H1 (cell line): ENCODE results near the gene ATP6AP1. TPM values are rescaled to one million over a fixed set of nuclear protein-coding genes. Genes with fewer than 3 reads are reported as not detected.

Experiments
- CTCF ChIA-PET: fragments of 300-600 bp; sonication (Branson Sonifier 250); formaldehyde crosslinking; loops from one replicate; lab custom pipeline; 2021; ENCODE audit not compliant: partially characterized antibody; lab: Charles Lee
- POLR2A ChIA-PET: fragments of 300-600 bp; sonication (Branson Sonifier 250); formaldehyde crosslinking; loops from one replicate; lab custom pipeline; 2021; ENCODE audit warnings: inconsistent platforms; ENCODE audit not compliant: partially characterized antibody; lab: Charles Lee
- DNase-seq, 2 experiments: peaks; one replicate each; pipeline versions ENCODE4 v3.0.0 to v3.0.0-alpha.2; 2010 to 2022; ENCODE audit warnings: low spot score in 2 of 2, low read depth in 1 of 2, mixed read lengths in 1 of 2
- FAIRE-seq: peaks from 2 replicates; lab custom pipeline; 2011; peaks lifted over from hg19 to GRCh38; lab: Jason Lieb, UNC
- H2AFZ ChIP-seq: 2 replicates; pipeline ENCODE4 v1.8.1; 2012; ENCODE audit warnings: low read length, inconsistent platforms
- H2AK5ac ChIP-seq: 2 replicates; pipeline ENCODE4 v1.6.1; 2013; ENCODE audit warnings: low read depth, low read length
- H2BK120ac ChIP-seq: replicated peaks from 2 replicates; pipeline ENCODE3; 2013; ENCODE audit warnings: low read depth, low read length, inconsistent platforms
- H2BK12ac ChIP-seq: 2 replicates; pipeline ENCODE4 v1.6.1; 2013; ENCODE audit warnings: low read depth, low read length
- H2BK15ac ChIP-seq: 2 replicates; pipeline ENCODE4 v1.6.1; 2013; ENCODE audit warnings: low read length
- H2BK20ac ChIP-seq: 2 replicates; pipeline ENCODE4 v1.6.1; 2013; ENCODE audit warnings: low read length
- H2BK5ac ChIP-seq: 2 replicates; pipeline ENCODE4 v1.6.1; 2013; ENCODE audit warnings: low read depth, low read length
- H3K14ac ChIP-seq: 2 replicates; pipeline ENCODE4 v1.6.1; 2013; ENCODE audit warnings: inconsistent platforms; ENCODE audit not compliant: insufficient read length
- H3K18ac ChIP-seq: 2 replicates; pipeline ENCODE4 v1.6.1; 2013; ENCODE audit warnings: low read length; ENCODE audit errors: extremely low read depth
- H3K23ac ChIP-seq: 2 replicates; pipeline ENCODE4 v1.6.1; 2013; ENCODE audit warnings: inconsistent platforms; ENCODE audit not compliant: insufficient read length
- H3K23me2 ChIP-seq: 2 replicates; pipeline ENCODE4 v1.6.1; 2013; ENCODE audit warnings: low read depth, low read length
- H3K27ac ChIP-seq: 2 replicates; pipeline ENCODE4 v1.6.1; 2011; ENCODE audit warnings: low read depth, low read length, inconsistent platforms
- H3K27me3 ChIP-seq, 4 experiments: replicated peaks in 1 of 4; 1 replicate in 1 of 4; 2 replicates in 3 of 4; pipeline versions ENCODE4 v1.6.1 to v1.8.1; 2011 to 2013; ENCODE audit warnings: low read length in 3 of 4, mild to moderate bottlenecking in 3 of 4, inconsistent platforms in 2 of 4, mixed read lengths in 2 of 4, moderate library complexity in 1 of 4; ENCODE audit not compliant: control insufficient read depth in 3 of 4, insufficient read depth in 3 of 4; ENCODE audit errors: extremely low read depth in 1 of 4
- H3K36me3 ChIP-seq, 4 experiments: 2 replicates each; pipeline versions ENCODE4 v1.6.1 to v1.8.1; 2011 to 2013; ENCODE audit warnings: mild to moderate bottlenecking in 4 of 4, low read length in 3 of 4, moderate library complexity in 2 of 4, control low read depth in 1 of 4, inconsistent platforms in 1 of 4; ENCODE audit not compliant: insufficient read depth in 4 of 4, control insufficient read depth in 2 of 4
- H3K4ac ChIP-seq: replicated peaks from 2 replicates; pipeline ENCODE3; 2013; ENCODE audit warnings: low read length, low read depth, mixed read lengths, inconsistent platforms; ENCODE audit not compliant: insufficient read length
- H3K4me1 ChIP-seq, 4 experiments: replicated peaks in 1 of 4; 1 replicate in 1 of 4; 2 replicates in 3 of 4; pipeline versions ENCODE4 v1.6.1 to v1.8.1; 2011 to 2013; ENCODE audit warnings: low read length in 3 of 4, inconsistent platforms in 2 of 4, mixed read lengths in 1 of 4; ENCODE audit not compliant: insufficient read depth in 4 of 4, control insufficient read depth in 3 of 4
- H3K4me2 ChIP-seq, 2 experiments: 2 replicates each; pipeline versions ENCODE4 v1.6.1 to v1.8.1; 2011 to 2013; ENCODE audit warnings: low read depth in 2 of 2, low read length in 2 of 2, control low read depth in 1 of 2, inconsistent platforms in 1 of 2, mild to moderate bottlenecking in 1 of 2; ENCODE audit not compliant: insufficient read depth in 1 of 2
- H3K4me3 ChIP-seq, 4 experiments: fragments of 200-600, 300-600 bp in 1 of 4; sonication (generic), shearing (Covaris generic), sonication (Bioruptor Twin) in 1 of 4; 2 replicates each; pipeline versions ENCODE4 v1.5.1 to v1.8.1; 2011 to 2016; ENCODE audit warnings: low read length in 4 of 4, low read depth in 3 of 4, control low read depth in 2 of 4, inconsistent platforms in 2 of 4, mild to moderate bottlenecking in 2 of 4, mixed read lengths in 1 of 4, moderate library complexity in 1 of 4; ENCODE audit not compliant: insufficient read depth in 2 of 4; ENCODE audit errors: extremely low read depth in 1 of 4
- H3K56ac ChIP-seq: replicated peaks from 2 replicates; pipeline ENCODE3; 2013; ENCODE audit warnings: low read depth, mild to moderate bottlenecking, mixed read lengths, low read length, inconsistent platforms; ENCODE audit not compliant: insufficient read length
- H3K79me1 ChIP-seq: 2 replicates; pipeline ENCODE4 v1.6.1; 2013; ENCODE audit warnings: low read depth, low read length, control low read depth
- H3K79me2 ChIP-seq, 2 experiments: 2 replicates each; pipeline versions ENCODE4 v1.6.1 to v1.8.1; 2012 to 2013; ENCODE audit warnings: low read length in 2 of 2, mild to moderate bottlenecking in 2 of 2, inconsistent platforms in 1 of 2; ENCODE audit not compliant: insufficient read depth in 2 of 2, control insufficient read depth in 1 of 2
- H3K9ac ChIP-seq, 4 experiments: replicated peaks in 1 of 4; 1 replicate in 1 of 4; 2 replicates in 3 of 4; pipeline versions ENCODE4 v1.6.1 to v1.8.1; 2011 to 2013; ENCODE audit warnings: low read depth in 3 of 4, low read length in 3 of 4, control low read depth in 2 of 4, mild to moderate bottlenecking in 2 of 4, moderate library complexity in 2 of 4, inconsistent platforms in 1 of 4; ENCODE audit errors: extremely low read depth in 1 of 4
- H3K9me3 ChIP-seq, 2 experiments: 2 replicates each; pipeline versions ENCODE4 v1.6.1 to v1.8.1; 2012 to 2013; ENCODE audit warnings: mild to moderate bottlenecking in 2 of 2, moderate library complexity in 2 of 2, control low read depth in 1 of 2, inconsistent platforms in 1 of 2, low read depth in 1 of 2, low read length in 1 of 2, mixed read lengths in 1 of 2; ENCODE audit not compliant: insufficient read depth in 2 of 2
- H4K20me1 ChIP-seq, 2 experiments: replicated peaks in 1 of 2; 2 replicates each; pipeline versions ENCODE3 to v1.8.1; 2011 to 2013; ENCODE audit warnings: inconsistent platforms in 2 of 2, low read length in 2 of 2, mild to moderate bottlenecking in 1 of 2; ENCODE audit not compliant: insufficient read depth in 2 of 2, control insufficient read depth in 1 of 2
- H4K5ac ChIP-seq: 2 replicates; pipeline ENCODE4 v1.6.1; 2013; ENCODE audit warnings: low read length, low read depth, mixed read lengths, inconsistent platforms; ENCODE audit not compliant: insufficient read length
- H4K8ac ChIP-seq: 2 replicates; pipeline ENCODE4 v1.8.0; 2013; ENCODE audit warnings: mild to moderate bottlenecking, moderate library complexity, low read length, inconsistent platforms; ENCODE audit not compliant: insufficient read depth; ENCODE audit errors: extremely low read depth
- H4K91ac ChIP-seq: replicated peaks from 2 replicates; pipeline ENCODE3; 2013; ENCODE audit warnings: low read length, mixed read lengths, inconsistent platforms; ENCODE audit not compliant: insufficient read length
- CHD2 ChIP-seq: IDR thresholded peaks from 2 replicates; pipeline ENCODE4 v1.6.1; 2012; ENCODE audit warnings: low read length, improper control_type of control experiment
- HDAC2 ChIP-seq, 2 experiments: fragments of 300-600 bp in 1 of 2; sonication (generic) in 1 of 2; IDR thresholded peaks; 2 replicates each; pipeline ENCODE4 v1.6.1; 2011 to 2012; ENCODE audit warnings: low read depth in 2 of 2, low read length in 2 of 2, mild to moderate bottlenecking in 2 of 2, moderate library complexity in 2 of 2, borderline replicate concordance in 1 of 2, inconsistent platforms in 1 of 2
- JUND ChIP-seq: IDR thresholded peaks from 2 replicates; pipeline ENCODE4 v1.6.1; 2011; ENCODE audit warnings: mild to moderate bottlenecking, improper control_type of control experiment, low read length
- POLR2A ChIP-seq, 2 experiments: IDR thresholded peaks; 1 replicate in 1 of 2; 2 replicates in 1 of 2; pipeline ENCODE4 v1.6.1; 2011; ENCODE audit warnings: low read depth in 2 of 2, low read length in 2 of 2, mild to moderate bottlenecking in 2 of 2; ENCODE audit errors: control extremely low read depth in 1 of 2
- POLR2AphosphoS5 ChIP-seq: IDR thresholded peaks from 2 replicates; pipeline ENCODE4 v1.6.1; 2011; ENCODE audit warnings: low read depth, low read length
- WGBS, 2 experiments: shearing (Covaris generic) in 1 of 2; methylation state at CpG; one replicate each; pipeline versions ENCODE4 v1.1.6 to v1.1.7; 2013 to 2015; ENCODE audit warnings: low lambda C conversion rate in 2 of 2, mixed read lengths in 2 of 2, inconsistent platforms in 1 of 2, low coverage in 1 of 2, missing lambda C conversion rate in 1 of 2; ENCODE audit not compliant: insufficient replicate concordance in 2 of 2, insufficient coverage in 1 of 2, insufficient read length in 1 of 2; ENCODE audit errors: extremely low coverage in 1 of 2, missing lambda C conversion rate in 1 of 2; 5-methylcytosine and 5-hydroxymethylcytosine counted together
- polyA plus RNA-seq, 7 experiments: library from polyadenylated mRNA; depleted of rRNA in 3 of 7; stranded (reverse) in 5 of 7; unstranded in 2 of 7; fragments of >200 nt in 5 of 7; fragments of 200-250 nt in 2 of 7; gene quantifications; 1 replicate in 5 of 7; 2 replicates in 1 of 7; 4 replicates in 1 of 7; pipeline versions ENCODE4 v1.2.1 to v1.2.3, GENCODE V29; 2011 to 2013; ENCODE audit warnings: missing spikeins in 2 of 7, mixed read lengths in 2 of 7
- total RNA-seq: library from RNA; stranded (reverse); fragmentation: NEBNext Ultra II Directional; extraction: Animal tissue kit (Norgen Biotek cat#: 25700); gene quantifications from 2 replicates; pipeline ENCODE4 v1.2.1, GENCODE V29; 2021

ATP6AP1 gene
- total and polyA plus RNA-seq, 2 of the 8 experiments (the other 6 are each of a cell fraction or from before 2014, with no cell fraction given): 44.6 to 80.8 TPM

DNA sequence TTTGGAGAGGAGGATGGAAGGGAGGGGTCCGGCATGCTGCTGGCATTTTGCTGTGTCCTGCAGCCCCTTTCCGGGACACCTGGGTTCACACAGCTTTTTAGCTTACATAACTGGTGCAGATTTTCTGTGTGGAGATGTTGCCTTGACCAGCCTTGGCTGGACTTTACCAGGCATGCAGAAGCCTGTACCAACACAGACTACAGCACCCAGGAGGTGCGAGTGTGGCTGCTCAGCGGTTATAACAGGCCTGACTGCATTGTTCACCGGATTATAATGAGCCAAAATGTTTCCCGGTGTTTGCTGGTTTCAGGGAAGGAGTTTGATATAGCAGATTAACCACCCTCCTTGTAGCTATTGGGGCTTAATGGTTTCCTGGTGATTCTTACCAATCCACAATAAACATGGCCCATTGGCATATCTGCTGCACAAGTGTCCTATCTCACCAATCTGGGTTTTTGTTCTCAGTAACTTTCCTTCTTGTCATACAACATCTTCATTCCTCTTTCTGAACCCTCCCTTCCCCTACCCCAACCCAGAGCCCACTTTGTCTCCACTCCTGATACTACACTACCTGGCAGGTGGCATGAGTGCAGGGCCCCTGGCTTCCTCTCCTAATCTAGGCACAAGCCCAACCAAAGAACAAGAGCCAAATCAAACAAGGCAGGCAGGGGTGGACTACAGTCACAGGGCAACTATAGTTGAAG is 26.4 kb upstream of the ATP6AP1 start:
- H4K20me1 ChIP-seq: peaks cover 3 to 4% of the 10 kb centered on the region in 2 experiments
- H3K23ac ChIP-seq: no peak overlapping the region
- no peak overlapping the region for H3K18ac ChIP-seq
- no peak overlapping the region for H2BK12ac ChIP-seq
- H3K4ac ChIP-seq: no peak overlapping the region
- H3K4me2 ChIP-seq: no peak overlapping the region
- H2AK5ac ChIP-seq: no peak overlapping the region
- H3K79me1 ChIP-seq: no peaks in the 10 kb centered on the region
- H3K27ac ChIP-seq: no peak overlapping the region
- H4K91ac ChIP-seq: no peak overlapping the region
- 79% methylated on average over 5 of the region's 6 CpGs; no CpG with 5 or more reads in 1 of the 2 experiments for WGBS, 2 experiments
- H3K23me2 ChIP-seq: peaks cover 6% of the 10 kb centered on the region; the same call in 1 of the 2 replicates
- no peak overlapping the region for H2BK15ac ChIP-seq
- no peak overlapping the region for H3K4me3 ChIP-seq
- FAIRE-seq (no peak), DNase-seq (no peak)
- no peak overlapping the region for H4K8ac ChIP-seq
- H2BK20ac ChIP-seq: no peak overlapping the region
- H3K4me1 ChIP-seq: peaks cover 0 to 6% (median 0%) of the 10 kb centered on the region in 4 experiments; a peak in 2 of 7 replicates
- no peaks in the 10 kb centered on the region for H3K9me3 ChIP-seq
- H3K36me3 ChIP-seq: peaks cover 13 to 25% (median 19%) of the 10 kb centered on the region in 4 experiments
- no peak overlapping the region for H3K14ac ChIP-seq
- H3K27me3 ChIP-seq: no peaks in the 10 kb centered on the region
- no peak overlapping the region for H2AFZ ChIP-seq
- no peak overlapping the region for H3K56ac ChIP-seq
- H3K79me2 ChIP-seq: peaks cover 0 to 15% of the 10 kb centered on the region in 2 experiments; a peak in 2 of 4 replicates
- H4K5ac ChIP-seq: no peak overlapping the region
- POLR2A ChIA-PET: interaction anchor here (0.7 to 8.4 kb wide), 19 partner anchors 7 to 137 kb away, joined by 3 to 124 read pairs (median 4); partner anchors contain the start of genes DNASE1L1, EMD, FLNA and PLXNA3
- no peak overlapping the region for H2BK120ac ChIP-seq
- CTCF ChIA-PET: interaction anchor here (0.8 kb wide), 1 partner anchor 28 kb away, joined by 3 read pairs; no protein-coding TSS in a partner anchor
- no peak for TF ChIP-seq JUND
- TF ChIP-seq POLR2AphosphoS5: peak; percentile 89
- TF ChIP-seq HDAC2 (IDR thresholded peaks at IDR 0.05; ENCODE audit: borderline replicate concordance in 1 of 2, low read depth in 2 of 2, low read length in 2 of 2): no peak
- TF ChIP-seq POLR2A (IDR thresholded peaks at IDR 0.05; ENCODE audit: control extremely low read depth in 1 of 2, low read depth in 2 of 2, low read length in 2 of 2): peak in 1 of 2 experiments; percentile 52; a peak in 2 of 3 replicates
- TF ChIP-seq CHD2: peak; percentile 43; the same call in 1 of the 2 replicates
- no peak overlapping the region for H3K9ac ChIP-seq
- no peak overlapping the region for H2BK5ac ChIP-seq
